Caco-2 (cell line): Measurements from ENCODE around the gene DOCK4. TPM values are rescaled to one million over a fixed set of nuclear protein-coding genes. Genes with fewer than 3 reads are reported as not detected.

Experiments
- BruUV-seq: library from RNA; stranded (reverse); fragments of 400-500 nt; replicated peaks from 2 replicates; lab custom pipeline; 2021; lab: Mats Ljungman, UMichigan
- CTCF ChIA-PET: fragments of 300-600 bp; sonication (Branson Sonifier 250); formaldehyde crosslinking; loops from one replicate; lab custom pipeline; 2022; ENCODE audit warnings: antibody characterized with exemption; lab: Charles Lee
- POLR2A ChIA-PET: fragments of 300-600 bp; sonication (Branson Sonifier 250); formaldehyde crosslinking; loops from one replicate; lab custom pipeline; 2022; ENCODE audit warnings: antibody characterized with exemption; lab: Charles Lee
- DNase-seq, 2 experiments: peaks; one replicate each; pipeline versions ENCODE4 v3.0.0 to v3.0.0-alpha.2; 2020 to 2022
- H3K27me3 ChIP-seq: replicated peaks from 2 replicates; pipeline ENCODE4 v1.6.0; 2011; ENCODE audit warnings: low read length; ENCODE audit not compliant: control insufficient read depth, insufficient read depth
- H3K36me3 ChIP-seq: 2 replicates; pipeline ENCODE4 v1.5.1; 2011; ENCODE audit warnings: low read length; ENCODE audit not compliant: control insufficient read depth, insufficient read depth
- H3K4me1 ChIP-seq: fragments of 250-450 bp; sonication (Bioruptor Pico); 2 replicates; pipeline ENCODE4 v1.5.1; 2020; ENCODE audit warnings: mild to moderate bottlenecking
- H3K4me3 ChIP-seq: 2 replicates; pipeline ENCODE4 v1.5.1; 2011; ENCODE audit warnings: low read depth, mild to moderate bottlenecking, control low read depth, low read length
- H3K9me3 ChIP-seq: fragments of 250-450 bp; sonication (Bioruptor Pico); 2 replicates; pipeline ENCODE4 v1.5.1; 2020; ENCODE audit warnings: mild to moderate bottlenecking, moderate library complexity
- H3K27ac Mint-ChIP-seq: one replicate; pipeline ENCODE4 v1.8.0; 2022; ENCODE audit warnings: mixed read lengths; ENCODE audit not compliant: unreplicated experiment
- H3K27me3 Mint-ChIP-seq: one replicate; pipeline ENCODE4 v1.8.0; 2022; ENCODE audit warnings: mixed read lengths; ENCODE audit not compliant: insufficient read depth, unreplicated experiment
- H3K36me3 Mint-ChIP-seq: one replicate; pipeline ENCODE4 v1.8.0; 2022; ENCODE audit warnings: mild to moderate bottlenecking, mixed read lengths; ENCODE audit not compliant: insufficient read depth, unreplicated experiment
- H3K4me1 Mint-ChIP-seq: one replicate; pipeline ENCODE4 v1.8.0; 2022; ENCODE audit warnings: low read depth, mixed read lengths; ENCODE audit not compliant: unreplicated experiment
- H3K4me3 Mint-ChIP-seq: one replicate; pipeline ENCODE4 v1.8.0; 2022; ENCODE audit warnings: mild to moderate bottlenecking, moderate library complexity, mixed read lengths; ENCODE audit not compliant: unreplicated experiment
- H3K9me3 Mint-ChIP-seq: one replicate; pipeline ENCODE4 v1.8.0; 2022; ENCODE audit warnings: mixed read lengths; ENCODE audit not compliant: unreplicated experiment
- CTCF ChIP-seq, 2 experiments: fragments of 200-600 bp in 1 of 2; IDR thresholded peaks; 1 replicate in 1 of 2; 2 replicates in 1 of 2; pipeline versions ENCODE4 v1.5.1 to v1.8.0; 2011 to 2022; ENCODE audit warnings: antibody characterized with exemption in 1 of 2, control low read depth in 1 of 2, inconsistent platforms in 1 of 2, low read depth in 1 of 2, low read length in 1 of 2, mild to moderate bottlenecking in 1 of 2, moderate library complexity in 1 of 2; ENCODE audit not compliant: insufficient read depth in 1 of 2, severe bottlenecking in 1 of 2, unreplicated experiment in 1 of 2
- intact Hi-C: fragments of 100-400 bp; cut with micrococcal nuclease; formaldehyde crosslinking; loops from one replicate; pipeline ENCODE4 v1.10.0; 2022; ENCODE audit not compliant: unreplicated experiment
- total RNA-seq: library from RNA; stranded (reverse); gene quantifications from 2 replicates; pipeline ENCODE4 v1.2.3, GENCODE V29; 2022

The DOCK4 gene
- total RNA-seq, 1 experiment from 2014 or later = 2.0 TPM

GRCh38 chr7:112199672-112200071 lies 6.5 kb downstream of the DOCK4 start:
- H3K27me3 Mint-ChIP-seq = peaks cover 16% of the 10 kb centered on the region
- no peaks in the 10 kb centered on the region for H3K9me3 ChIP-seq
- H3K4me3 Mint-ChIP-seq = no peak overlapping the region
- H3K4me1 ChIP-seq = no peaks in the 10 kb centered on the region
- peaks cover 1% of the 10 kb centered on the region for H3K4me1 Mint-ChIP-seq
- POLR2A ChIA-PET = no interaction called here
- H3K27me3 ChIP-seq = no peaks in the 10 kb centered on the region
- H3K27ac Mint-ChIP-seq = no peak overlapping the region
- H3K4me3 ChIP-seq = no peak overlapping the region
- no TSS peak for BruUV-seq
- no peak for DNase-seq
- TF ChIP-seq CTCF (IDR thresholded peaks at IDR 0.05; ENCODE audit: insufficient read depth in 1 of 2, low read depth in 1 of 2, low read length in 1 of 2, severe bottlenecking in 1 of 2, unreplicated experiment in 1 of 2) = no peak
- intact Hi-C loops = no loop called here
- CTCF ChIA-PET = no interaction called here
- no peaks in the 10 kb centered on the region for H3K9me3 Mint-ChIP-seq
- H3K36me3 Mint-ChIP-seq = no peaks in the 10 kb centered on the region
- H3K36me3 ChIP-seq = no peaks in the 10 kb centered on the region

GRCh38 chr7:112199035-112199655 lies 7.1 kb downstream of the DOCK4 start:
- ChIA-PET POLR2A (no interaction called here), CTCF (no interaction called here)
- BruUV-seq = no TSS peak
- H3K27ac Mint-ChIP-seq = no peak overlapping the region
- intact Hi-C loops = no loop called here
- no peak overlapping the region for H3K4me3 Mint-ChIP-seq
- peaks cover 16% of the 10 kb centered on the region for H3K27me3 Mint-ChIP-seq
- Histone ChIP-seq H3K9me3 (no peaks in the 10 kb centered on the region), H3K27me3 (no peaks in the 10 kb centered on the region), H3K4me1 (peaks cover under 1% of the 10 kb centered on the region; the same call in 1 of the 2 replicates), H3K36me3 (no peaks in the 10 kb centered on the region), H3K4me3 (no peak overlapping the region)
- TF ChIP-seq CTCF (IDR thresholded peaks at IDR 0.05; ENCODE audit: insufficient read depth in 1 of 2, low read depth in 1 of 2, low read length in 1 of 2, severe bottlenecking in 1 of 2, unreplicated experiment in 1 of 2) = no peak
- no peaks in the 10 kb centered on the region for H3K4me1 Mint-ChIP-seq
- DNase-seq = no peak
- no peaks in the 10 kb centered on the region for H3K9me3 Mint-ChIP-seq
- no peaks in the 10 kb centered on the region for H3K36me3 Mint-ChIP-seq

GRCh38 chr7:112197322-112197721 lies 8.9 kb downstream of the DOCK4 start:
- Mint-ChIP-seq H3K27me3 (peaks cover 8% of the 10 kb centered on the region), H3K36me3 (no peaks in the 10 kb centered on the region), H3K27ac (no peak overlapping the region), H3K9me3 (no peaks in the 10 kb centered on the region), H3K4me3 (no peak overlapping the region), H3K4me1 (no peaks in the 10 kb centered on the region)
- no peaks in the 10 kb centered on the region for H3K9me3 ChIP-seq
- H3K36me3 ChIP-seq = no peaks in the 10 kb centered on the region
- TF ChIP-seq CTCF (IDR thresholded peaks at IDR 0.05; ENCODE audit: insufficient read depth in 1 of 2, low read depth in 1 of 2, low read length in 1 of 2, severe bottlenecking in 1 of 2, unreplicated experiment in 1 of 2) = no peak
- DNase-seq = no peak
- no TSS peak for BruUV-seq
- ChIA-PET CTCF (interaction anchor here (0.6 kb wide), 1 partner anchor 1196 kb away, joined by 4 read pairs; no protein-coding TSS in a partner anchor), POLR2A (no interaction called here)
- peaks cover 4% of the 10 kb centered on the region; the same call in 1 of the 2 replicates for H3K4me1 ChIP-seq
- H3K27me3 ChIP-seq = no peaks in the 10 kb centered on the region
- no peak overlapping the region for H3K4me3 ChIP-seq
- intact Hi-C loops = no loop called here
